HCT116 (cell line): ENCODE data around the gene KSR2. TPM values are rescaled to one million over a fixed set of nuclear protein-coding genes. Genes with fewer than 3 reads are reported as not detected.

Experiments used
- ATAC-seq: fragments of 200-7000 bp; cut with Tn5 transposase; 2 replicates; pipeline ENCODE4 v1.9.1; 2020; ENCODE audit warnings: mild to moderate bottlenecking, moderate library complexity
- BruUV-seq: library from RNA; stranded (reverse); fragments of 400-500 nt; replicated peaks from 2 replicates; lab custom pipeline; 2021; lab: Mats Ljungman, UMichigan
- CTCF ChIA-PET: fragments of 300-600 bp; sonication (Branson Sonifier 250); formaldehyde crosslinking; loops from one replicate; lab custom pipeline; 2021; ENCODE audit warnings: antibody characterized with exemption; lab: Charles Lee
- POLR2A ChIA-PET: fragments of 300-600, 350-600 bp; sonication (Branson Sonifier 250); formaldehyde crosslinking; loops from one replicate; lab custom pipeline; 2021; ENCODE audit warnings: antibody characterized with exemption; lab: Charles Lee
- RAD21 ChIA-PET, 2 experiments: fragments of 300-600 bp; sonication (Branson Sonifier 250); formaldehyde crosslinking; loops; one replicate each; lab custom pipeline; 2023; ENCODE audit warnings: low total read pairs in 2 of 2; ENCODE audit not compliant: uncharacterized antibody in 2 of 2, unreplicated experiment in 2 of 2, low non-redundant PET in 1 of 2; lab: Charles Lee
- DNase-seq: peaks from one replicate; pipeline ENCODE4 v3.0.0-alpha.2; 2010; ENCODE audit warnings: low read depth, low spot score
- H2AFZ ChIP-seq: fragments of 200-600 bp; shearing (Covaris generic), sonication (generic); 2 replicates; pipeline ENCODE4 v1.6.1; 2017; ENCODE audit warnings: low read depth, mixed run types, mixed read lengths, antibody characterized with exemption, low read length; ENCODE audit not compliant: poor library complexity, severe bottlenecking
- H3K27ac ChIP-seq: 2 replicates; pipeline ENCODE4 v1.5.1; 2012; ENCODE audit warnings: low read depth, low read length
- H3K27me3 ChIP-seq: fragments of 200-600 bp; sonication (generic); 2 replicates; pipeline ENCODE4 v1.6.1; 2016; ENCODE audit warnings: mixed run types, low read length, mixed read lengths; ENCODE audit not compliant: insufficient read depth
- H3K36me3 ChIP-seq, 2 experiments: fragments of 200-500 bp in 1 of 2; fragments of 200-600 bp in 1 of 2; sonication (Bioruptor generic) in 1 of 2; sonication (generic) in 1 of 2; 2 replicates each; pipeline versions ENCODE4 v1.5.1 to v1.6.1; 2014 to 2016; ENCODE audit warnings: low read length in 2 of 2, inconsistent platforms in 1 of 2, mixed read lengths in 1 of 2, mixed run types in 1 of 2; ENCODE audit not compliant: insufficient read depth in 2 of 2, control insufficient read depth in 1 of 2
- H3K4me1 ChIP-seq, 2 experiments: fragments of 200-600 bp in 1 of 2; sonication (generic) in 1 of 2; 2 replicates each; pipeline versions ENCODE4 v1.5.1 to v1.6.1; 2012 to 2017; ENCODE audit warnings: low read length in 2 of 2, inconsistent platforms in 1 of 2, mild to moderate bottlenecking in 1 of 2, mixed read lengths in 1 of 2, mixed run types in 1 of 2, moderate library complexity in 1 of 2; ENCODE audit not compliant: insufficient read depth in 2 of 2, control insufficient read depth in 1 of 2
- H3K4me2 ChIP-seq: fragments of 200-600 bp; sonication (generic); 2 replicates; pipeline ENCODE4 v1.6.1; 2017; ENCODE audit warnings: mixed run types, low read length, mixed read lengths
- H3K4me3 ChIP-seq, 2 experiments: fragments of 200-600 bp in 1 of 2; sonication (generic) in 1 of 2; replicated peaks in 1 of 2; 2 replicates each; pipeline ENCODE4 v1.5.1; 2011 to 2016; ENCODE audit warnings: low read length in 2 of 2, control low read depth in 1 of 2, low read depth in 1 of 2, mild to moderate bottlenecking in 1 of 2, mixed read lengths in 1 of 2, mixed run types in 1 of 2
- H3K79me2 ChIP-seq: fragments of 200-600 bp; sonication (generic); 2 replicates; pipeline ENCODE4 v1.6.1; 2017; ENCODE audit warnings: mild to moderate bottlenecking, mixed run types, low read length, moderate library complexity, mixed read lengths; ENCODE audit not compliant: insufficient read depth
- H3K9ac ChIP-seq: fragments of 200-600 bp; sonication (generic); 2 replicates; pipeline ENCODE4 v1.6.1; 2016; ENCODE audit warnings: low read length, mixed read lengths
- H3K9me2 ChIP-seq: fragments of 200-600 bp; sonication (generic), shearing (Covaris generic); 2 replicates; pipeline ENCODE4 v1.6.1; 2017; ENCODE audit warnings: mixed run types, mild to moderate bottlenecking, moderate library complexity; ENCODE audit not compliant: insufficient read depth
- H3K9me3 ChIP-seq, 2 experiments: fragments of 200-500 bp in 1 of 2; fragments of 200-600 bp in 1 of 2; sonication (Bioruptor generic) in 1 of 2; sonication (generic) in 1 of 2; 2 replicates each; pipeline ENCODE4 v1.6.1; 2014 to 2017; ENCODE audit warnings: low read length in 2 of 2, mixed read lengths in 2 of 2, inconsistent platforms in 1 of 2, low read depth in 1 of 2, mild to moderate bottlenecking in 1 of 2, mixed run types in 1 of 2, moderate library complexity in 1 of 2; ENCODE audit not compliant: control insufficient read depth in 1 of 2, insufficient read depth in 1 of 2
- H4K20me1 ChIP-seq: fragments of 200-600 bp; sonication (generic), shearing (Covaris generic); 2 replicates; pipeline ENCODE4 v1.6.1; 2017; ENCODE audit warnings: mixed run types, mild to moderate bottlenecking, moderate library complexity; ENCODE audit not compliant: insufficient read depth
- ATF3 ChIP-seq: IDR thresholded peaks from 2 replicates; pipeline ENCODE4 v1.6.1; 2012
- CBX3 ChIP-seq: IDR thresholded peaks from 2 replicates; pipeline ENCODE4 v1.6.1; 2012; ENCODE audit warnings: low read depth
- CEBPB ChIP-seq: IDR thresholded peaks from 2 replicates; pipeline ENCODE4 v1.6.1; 2012; ENCODE audit warnings: low read depth
- CTCF ChIP-seq, 3 experiments: fragments of 200-600 bp in 1 of 3; sonication (generic) in 1 of 3; IDR thresholded peaks in 2 of 3; conservative IDR thresholded peaks in 1 of 3; 2 replicates each; pipeline ENCODE4 v1.5.1; 2012 to 2017; ENCODE audit warnings: low read depth in 2 of 3, low read length in 2 of 3, antibody characterized with exemption in 1 of 3, borderline replicate concordance in 1 of 3, control low read depth in 1 of 3, mild to moderate bottlenecking in 1 of 3, mixed read lengths in 1 of 3, mixed run types in 1 of 3, moderate library complexity in 1 of 3; ENCODE audit not compliant: insufficient read depth in 1 of 3
- EGR1 ChIP-seq: IDR thresholded peaks from 2 replicates; pipeline ENCODE4 v1.6.1; 2012; ENCODE audit warnings: low read depth
- EZH2 ChIP-seq: fragments of 200-600 bp; sonication (generic); IDR thresholded peaks from 2 replicates; pipeline ENCODE4 v1.6.1; 2017; ENCODE audit warnings: antibody characterized with exemption, mixed run types
- EZH2phosphoT487 ChIP-seq: fragments of 200-600 bp; IDR thresholded peaks from 2 replicates; pipeline ENCODE4 v1.6.1; 2018; ENCODE audit warnings: antibody characterized with exemption, borderline replicate concordance
- JUND ChIP-seq: IDR thresholded peaks from 2 replicates; pipeline ENCODE4 v1.6.1; 2012
- POLR2AphosphoS5 ChIP-seq: IDR thresholded peaks from 2 replicates; pipeline ENCODE4 v1.6.1; 2011; ENCODE audit warnings: mild to moderate bottlenecking, low read depth, low read length, moderate library complexity
- REST ChIP-seq: IDR thresholded peaks from 2 replicates; pipeline ENCODE4 v1.6.1; 2012; ENCODE audit warnings: low read depth
- SIN3A ChIP-seq: IDR thresholded peaks from 2 replicates; pipeline ENCODE4 v1.6.1; 2012; ENCODE audit warnings: low read depth
- SP1 ChIP-seq: IDR thresholded peaks from 2 replicates; pipeline ENCODE4 v1.6.1; 2012; ENCODE audit warnings: low read depth
- SRF ChIP-seq: IDR thresholded peaks from 2 replicates; pipeline ENCODE4 v1.6.1; 2012; ENCODE audit warnings: low read depth
- TCF7L2 ChIP-seq: IDR thresholded peaks from 2 replicates; pipeline ENCODE4 v1.7.0; 2011; ENCODE audit warnings: borderline replicate concordance, inconsistent platforms; ENCODE audit not compliant: insufficient read depth, insufficient read length; ENCODE audit errors: extremely low read depth
- YY1 ChIP-seq: IDR thresholded peaks from 2 replicates; pipeline ENCODE4 v1.6.1; 2011; ENCODE audit warnings: low read length, low read depth, moderate library complexity, mild to moderate bottlenecking; ENCODE audit not compliant: insufficient replicate concordance; ENCODE audit errors: extremely low read depth
- ZNF274 ChIP-seq: fragments of 200-500 bp; sonication (Bioruptor generic); IDR thresholded peaks from 2 replicates; pipeline ENCODE4 v1.6.1; 2014; ENCODE audit warnings: mild to moderate bottlenecking, low read depth, low read length, inconsistent platforms
- intact Hi-C: fragments of 100-400 bp; cut with micrococcal nuclease; formaldehyde crosslinking; loops from 2 replicates; pipeline ENCODE4 v1.10.0; 2022
- total RNA-seq: library from RNA; stranded (reverse); gene quantifications from one replicate; pipeline ENCODE4 v1.2.1, GENCODE V29; 2021; ENCODE audit not compliant: unreplicated experiment

KSR2 gene
- total RNA-seq, 1 experiment from 2014 or later = 10.1 TPM

GRCh38 chr12:117517219-117517739 lies 451.5 kb downstream of the KSR2 start:
- Histone ChIP-seq H3K27me3 (no peaks in the 10 kb centered on the region), H3K79me2 (no peaks in the 10 kb centered on the region), H4K20me1 (no peaks in the 10 kb centered on the region), H3K9ac (no peak overlapping the region), H3K27ac (no peak overlapping the region), H2AFZ (no peak overlapping the region), H3K4me2 (no peak overlapping the region), H3K9me2 (no peaks in the 10 kb centered on the region), H3K4me3 (no peak overlapping the region), H3K4me1 (no peaks in the 10 kb centered on the region), H3K9me3 (no peaks in the 10 kb centered on the region), H3K36me3 (no peaks in the 10 kb centered on the region)
- TF ChIP-seq ZNF274 = no peak
- POLR2A ChIA-PET = no interaction called here
- RAD21 ChIA-PET = no interaction called here
- no TSS peak for BruUV-seq
- intact Hi-C loops = no loop called here
- ATAC-seq (no peak), DNase-seq (no peak)
- CTCF ChIA-PET = no interaction called here

GRCh38 chr12:117516034-117516433 lies 452.8 kb downstream of the KSR2 start:
- ChIA-PET POLR2A (no interaction called here), RAD21 (no interaction called here)
- H3K9me3 ChIP-seq = no peaks in the 10 kb centered on the region
- BruUV-seq = no TSS peak
- no peak overlapping the region for H3K4me2 ChIP-seq
- no peak overlapping the region for H3K4me3 ChIP-seq
- no peaks in the 10 kb centered on the region for H4K20me1 ChIP-seq
- H3K4me1 ChIP-seq = no peaks in the 10 kb centered on the region
- no peaks in the 10 kb centered on the region for H3K27me3 ChIP-seq
- H3K79me2 ChIP-seq = no peaks in the 10 kb centered on the region
- no peak for TF ChIP-seq CEBPB
- TF ChIP-seq EGR1 = no peak
- no peak for TF ChIP-seq EZH2phosphoT487
- no peak for TF ChIP-seq CTCF (IDR thresholded peaks at IDR 0.05 in 2 of 3, conservative IDR thresholded peaks at IDR 0.05 in 1 of 3; ENCODE audit: borderline replicate concordance in 1 of 3, insufficient read depth in 1 of 3, low read depth in 2 of 3, low read length in 2 of 3)
- no peak for TF ChIP-seq CBX3
- TF ChIP-seq ATF3 = no peak
- no peak for TF ChIP-seq SIN3A
- TF ChIP-seq EZH2 = no peak
- TF ChIP-seq REST = no peak
- TF ChIP-seq SP1 = no peak
- no peak for TF ChIP-seq TCF7L2
- no peak for TF ChIP-seq SRF
- TF ChIP-seq POLR2AphosphoS5 = no peak
- no peak for TF ChIP-seq YY1
- TF ChIP-seq JUND = no peak
- TF ChIP-seq, all 23 proteins: peak for 0
- intact Hi-C loops = no loop called here
- Histone ChIP-seq H3K27ac (no peak overlapping the region), H2AFZ (no peak overlapping the region), H3K9me2 (no peaks in the 10 kb centered on the region), H3K36me3 (no peaks in the 10 kb centered on the region), H3K9ac (no peak overlapping the region)
- CTCF ChIA-PET = no interaction called here
- no peak for ATAC-seq
- no peak for DNase-seq
